ENCODE results near the gene PTDSS2. TPM values are rescaled to one million over a fixed set of nuclear protein-coding genes. Genes with fewer than 3 reads are reported as not detected.

Gene PTDSS2
- total and polyA plus RNA-seq, 10 of the 15 experiments (the other 5 are each of a cell fraction or from before 2014, with no cell fraction given): 0.39 to 21.1 (median 10.8) TPM

- no peak for TF ChIP-seq SPI1 (IDR thresholded peaks at IDR 0.05; ENCODE audit: borderline replicate concordance, insufficient read depth, low read depth, low read length)
- no peak for TF ChIP-seq KLF5 (IDR thresholded peaks at IDR 0.05; ENCODE audit: partially characterized antibody)
- TF ChIP-seq LARP7 (IDR thresholded peaks at IDR 0.05): peak; percentile 17; the same call in 1 of the 2 replicates
- no peak for TF ChIP-seq MLLT1 (IDR thresholded peaks at IDR 0.05)
- TF ChIP-seq TAF1 (IDR thresholded peaks at IDR 0.05; ENCODE audit: borderline replicate concordance, low read depth, low read length): 0 out of 2 replicates have a peak, but pooled peaks have one; percentile 23
- TF ChIP-seq, protein P1, sequence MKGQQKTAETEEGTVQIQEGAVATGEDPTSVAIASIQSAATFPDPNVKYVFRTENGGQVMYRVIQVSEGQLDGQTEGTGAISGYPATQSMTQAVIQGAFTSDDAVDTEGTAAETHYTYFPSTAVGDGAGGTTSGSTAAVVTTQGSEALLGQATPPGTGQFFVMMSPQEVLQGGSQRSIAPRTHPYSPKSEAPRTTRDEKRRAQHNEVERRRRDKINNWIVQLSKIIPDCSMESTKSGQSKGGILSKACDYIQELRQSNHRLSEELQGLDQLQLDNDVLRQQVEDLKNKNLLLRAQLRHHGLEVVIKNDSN (IDR thresholded peaks at IDR 0.05; ENCODE audit: borderline replicate concordance, extremely low read length, insufficient read depth, low read depth, low read length): no peak
- no peak for TF ChIP-seq TCF7 (IDR thresholded peaks at IDR 0.05; ENCODE audit: borderline replicate concordance)
- TF ChIP-seq ETV6 (conservative IDR thresholded peaks at IDR 0.05 in 1 of 2, IDR thresholded peaks at IDR 0.05 in 1 of 2; ENCODE audit: borderline replicate concordance in 1 of 2, low read depth in 1 of 2): no peak
- TF ChIP-seq ATF2 (IDR thresholded peaks at IDR 0.05; ENCODE audit: low read length): no peak
Observed at GRCh38 chr11:506995-507726, 57.1 kb downstream of the PTDSS2 start, which contains the start of gene RNH1 (continued).

All from GM12878 (cell line).